Endometrial microvascular endothelial cells (primary cell): Measurements from ENCODE around the gene DUSP6. TPM values are rescaled to one million over a fixed set of nuclear protein-coding genes. Genes with fewer than 3 reads are reported as not detected.

Experiments used
- in situ Hi-C: cut with HindIII; loops from 2 replicates; pipeline ENCODE4 v1.10.0; 2017; ENCODE audit warnings: low sequenced_read_pairs, low pct_unique_long_range_greater_than_20kb; ENCODE audit errors: inconsistent ontology term
- total RNA-seq: library from RNA; depleted of rRNA; stranded (reverse); fragments of >200 nt; gene quantifications from one replicate; pipeline ENCODE4 v1.2.3, GENCODE V29; 2015; ENCODE audit errors: inconsistent ontology term

The DUSP6 gene
- total RNA-seq, 1 donor from 2014 or later = 159 TPM

DNA sequence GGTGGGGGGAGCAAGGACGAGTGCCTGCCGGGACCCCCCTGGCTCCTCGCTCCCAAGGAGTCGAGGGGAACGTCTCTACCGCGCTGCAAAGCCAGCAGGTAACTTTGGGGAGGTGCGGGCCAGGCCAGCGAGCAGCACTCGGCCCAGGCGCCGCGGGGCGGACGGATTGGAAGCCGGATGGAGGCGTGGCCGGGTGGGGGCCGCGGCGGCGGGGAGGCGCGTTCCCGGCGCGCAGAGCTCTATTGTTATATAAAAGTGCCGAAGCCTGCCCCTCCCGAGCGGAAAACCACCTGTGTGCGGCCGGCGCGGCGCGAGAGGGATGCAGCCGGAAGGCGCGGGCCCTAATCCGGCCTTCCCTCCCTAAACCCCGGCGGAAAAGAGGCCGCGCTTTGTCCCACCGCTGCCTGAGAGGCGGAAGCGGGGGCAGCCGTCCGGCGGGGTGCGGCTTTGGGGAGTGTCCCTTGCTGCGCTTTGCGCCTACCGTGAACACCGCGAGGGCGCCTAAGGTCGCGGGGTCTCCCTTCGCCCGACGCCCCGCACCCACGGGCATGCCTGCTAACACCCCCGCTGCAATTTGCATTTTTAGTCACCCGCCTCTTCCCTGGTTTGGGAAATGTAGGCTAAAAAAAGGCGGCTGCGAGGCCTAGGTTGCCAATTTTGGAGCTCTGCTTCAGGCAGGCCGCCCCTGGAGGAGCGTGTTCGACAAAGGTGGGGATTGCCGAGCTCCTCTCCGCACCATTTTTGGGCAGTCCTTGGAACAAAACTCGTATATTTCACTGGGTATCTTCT lies 1.7 kb upstream of the DUSP6 start:
- in situ Hi-C loops = no loop called here

- in situ Hi-C loops = no loop called here
Observed at GRCh38 chr12:89353188-89353822, 1.0 kb upstream of the DUSP6 start.

DNA sequence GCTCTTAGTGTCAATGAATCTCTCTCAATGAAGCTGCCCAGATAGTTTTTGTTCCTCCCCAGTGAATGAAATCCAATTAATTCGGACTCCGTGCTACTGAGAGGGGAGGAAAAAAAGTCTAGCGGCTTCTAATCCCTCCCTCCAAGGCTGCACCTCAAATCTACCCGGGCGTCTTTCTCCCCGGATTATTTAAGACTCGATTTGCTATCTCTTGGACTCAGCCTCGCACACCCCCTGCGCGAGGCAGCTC lies 134 bp downstream of the DUSP6 start:
- in situ Hi-C loops = no loop called here

DNA sequence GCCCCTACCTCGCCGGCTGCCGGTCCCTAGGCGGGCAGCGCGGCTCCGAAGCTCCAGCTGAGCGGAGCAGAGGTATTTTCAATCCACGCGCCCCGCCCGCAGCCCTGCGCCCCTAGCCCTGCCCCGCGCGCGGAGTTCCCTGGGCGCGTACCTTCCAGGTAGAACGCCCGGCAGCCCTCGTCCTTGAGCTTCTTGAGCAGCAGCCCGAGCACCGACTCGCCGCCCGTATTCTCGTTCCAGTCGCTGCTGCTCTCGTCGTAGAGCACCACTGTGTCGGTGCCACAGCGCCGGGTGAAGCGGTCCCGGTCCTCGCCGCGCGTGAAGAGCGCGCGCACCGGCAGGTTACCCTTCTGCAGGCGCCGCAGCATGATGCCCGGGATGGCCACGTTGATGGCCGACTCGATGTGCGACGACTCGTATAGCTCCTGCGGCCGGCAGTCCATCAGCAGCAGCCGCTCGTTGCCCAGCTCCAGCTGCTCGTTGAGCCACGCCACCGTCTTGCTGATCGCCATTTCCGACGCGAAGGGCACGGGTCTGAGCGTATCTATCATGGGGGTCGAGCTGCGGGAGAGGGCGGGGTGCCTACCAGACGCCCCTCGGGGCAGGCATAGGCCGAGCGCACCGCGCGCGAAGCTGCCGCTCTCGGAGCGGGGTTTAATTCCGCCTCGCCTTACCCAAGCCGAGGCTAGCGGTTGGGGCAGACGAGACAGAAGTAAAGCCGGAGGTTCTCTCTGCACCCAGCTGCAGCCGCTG lies 636 bp downstream of the DUSP6 start:
- in situ Hi-C loops = no loop called here

DNA sequence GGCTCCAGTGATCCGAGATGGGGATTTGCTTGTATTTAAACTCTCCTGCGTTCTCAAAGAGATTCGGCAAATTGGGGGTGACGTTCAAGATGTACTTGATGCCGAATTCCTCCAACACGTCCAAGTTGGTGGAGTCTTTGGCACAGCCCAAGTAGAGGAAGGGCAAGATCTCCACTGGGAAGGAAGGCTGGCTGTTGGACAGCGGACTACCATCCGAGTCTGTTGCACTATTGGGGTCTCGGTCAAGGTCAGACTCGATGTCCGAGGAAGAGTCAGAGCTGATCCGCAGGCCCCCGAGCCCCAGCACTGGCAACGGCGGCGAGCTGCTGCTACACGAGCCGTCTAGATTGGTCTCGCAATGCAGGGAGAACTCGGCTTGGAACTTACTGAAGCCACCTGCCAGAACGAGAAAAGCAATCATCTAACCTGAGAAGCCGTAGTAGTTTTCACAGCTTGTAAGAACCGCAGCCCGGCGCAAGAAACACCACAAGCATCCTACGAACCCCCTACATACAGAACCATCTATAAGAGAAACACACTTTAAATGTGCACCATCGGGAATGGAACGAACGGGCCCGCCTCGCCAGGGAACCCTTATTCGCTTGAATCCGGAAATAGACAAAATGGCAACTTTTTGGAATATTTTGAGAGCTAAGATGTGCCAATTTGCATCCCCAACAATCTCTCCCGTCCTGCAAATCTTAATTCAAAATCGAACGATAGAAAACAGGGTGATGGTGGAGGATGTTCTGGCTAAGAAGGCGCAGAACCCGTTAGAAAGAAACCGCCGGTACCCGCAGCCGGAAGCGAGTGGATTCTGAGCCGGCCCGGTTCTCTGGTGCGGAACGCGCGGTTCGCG lies 1.4 kb downstream of the DUSP6 start:
- in situ Hi-C loops = no loop called here

DNA sequence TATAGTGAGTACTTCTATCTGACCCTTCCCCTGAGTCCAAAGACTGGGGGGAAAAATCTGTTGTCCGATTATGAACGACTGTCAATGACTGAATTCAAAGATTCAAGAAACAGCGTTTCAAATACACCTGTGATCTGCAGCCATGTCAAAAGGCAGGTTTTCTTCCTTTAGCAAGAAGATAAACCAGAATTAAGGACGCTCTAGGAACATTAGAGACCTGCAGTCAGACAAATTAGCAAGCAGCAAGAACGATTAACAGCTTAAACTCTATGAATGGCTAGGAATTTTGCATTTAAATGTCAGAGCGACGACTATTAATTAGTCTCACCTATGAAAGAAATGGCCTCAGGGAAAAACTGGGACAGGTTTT lies 2.1 kb downstream of the DUSP6 start:
- in situ Hi-C loops = no loop called here

- in situ Hi-C loops = loop anchor here (10.0 to 25.0 kb wide), 3 partner anchors 95 to 263 kb away; no protein-coding TSS in a partner anchor
Observed at GRCh38 chr12:89349814-89350213, 2.5 kb downstream of the DUSP6 start.

DNA sequence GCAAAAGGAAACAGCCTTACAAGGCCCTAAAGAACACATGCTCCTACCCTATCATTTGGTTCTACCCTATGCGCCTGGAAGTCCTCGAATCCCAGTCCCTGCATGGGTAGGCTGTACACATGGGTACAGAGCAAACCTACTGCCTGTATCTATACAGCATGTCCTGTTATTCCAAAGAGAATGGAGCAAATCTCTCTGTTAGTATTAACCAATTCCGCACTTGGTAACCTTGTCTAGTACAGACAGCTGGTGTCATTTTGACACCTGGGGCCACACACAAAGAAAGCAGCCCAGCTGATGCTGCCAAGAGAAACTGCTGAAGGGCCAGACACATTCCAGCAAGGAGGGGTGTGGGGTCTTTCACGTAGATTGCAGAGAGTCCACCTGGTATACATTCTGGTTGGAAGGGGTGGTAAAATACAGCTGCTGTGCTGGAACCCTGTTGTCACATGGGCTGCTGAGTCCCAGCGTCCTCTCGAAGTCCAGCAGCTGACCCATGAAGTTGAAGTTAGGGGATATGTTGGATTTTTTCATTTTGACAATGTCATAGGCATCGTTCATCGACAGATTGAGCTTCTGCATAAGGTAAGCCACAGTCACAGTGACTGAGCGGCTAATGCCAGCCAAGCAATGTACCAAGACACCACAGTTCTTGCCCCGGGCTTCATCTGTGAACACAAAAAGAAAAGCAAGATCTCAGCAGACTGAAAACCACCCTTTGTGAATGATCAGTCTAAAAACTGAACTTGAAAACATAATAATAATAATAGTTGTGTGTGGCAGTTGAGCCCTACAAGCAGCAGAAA lies 3.2 kb downstream of the DUSP6 start:
- in situ Hi-C loops = loop anchor here (10.0 to 25.0 kb wide), 3 partner anchors 94 to 262 kb away; no protein-coding TSS in a partner anchor

GRCh38 chr12:89347325-89347829 lies 4.9 kb downstream of the DUSP6 start:
- in situ Hi-C loops = loop anchor here (10.0 to 25.0 kb wide), 3 partner anchors 93 to 260 kb away; no protein-coding TSS in a partner anchor

DNA sequence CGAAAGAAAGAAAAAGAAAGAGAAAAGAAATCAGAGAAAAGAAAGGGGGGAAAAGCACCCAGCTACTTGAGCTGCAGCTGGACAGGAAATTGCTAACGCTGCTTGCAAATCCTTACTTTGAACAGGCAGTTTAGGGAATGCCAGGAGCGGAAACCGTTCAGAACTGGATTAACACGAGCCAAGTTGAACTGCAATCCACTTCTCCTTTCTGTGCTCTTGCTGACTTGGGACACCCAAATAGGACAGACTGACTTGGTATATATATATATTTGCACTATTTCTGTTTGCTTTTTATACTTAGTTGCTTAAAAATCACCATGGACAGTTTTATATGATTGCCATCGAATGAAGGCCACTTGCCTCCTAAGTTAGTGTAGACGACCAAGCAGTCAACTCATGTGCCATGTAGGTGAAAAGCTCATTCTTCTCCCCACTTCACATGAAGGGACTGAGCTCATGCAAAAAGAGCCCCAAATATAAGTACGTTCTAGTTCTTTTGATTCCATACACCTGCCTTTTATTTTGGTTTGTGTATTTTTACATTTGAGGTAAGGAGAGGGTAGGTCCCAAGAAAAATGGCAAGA lies 5.5 kb downstream of the DUSP6 start:
- in situ Hi-C loops = loop anchor here (10.0 to 25.0 kb wide), 3 partner anchors 92 to 260 kb away; no protein-coding TSS in a partner anchor

DNA sequence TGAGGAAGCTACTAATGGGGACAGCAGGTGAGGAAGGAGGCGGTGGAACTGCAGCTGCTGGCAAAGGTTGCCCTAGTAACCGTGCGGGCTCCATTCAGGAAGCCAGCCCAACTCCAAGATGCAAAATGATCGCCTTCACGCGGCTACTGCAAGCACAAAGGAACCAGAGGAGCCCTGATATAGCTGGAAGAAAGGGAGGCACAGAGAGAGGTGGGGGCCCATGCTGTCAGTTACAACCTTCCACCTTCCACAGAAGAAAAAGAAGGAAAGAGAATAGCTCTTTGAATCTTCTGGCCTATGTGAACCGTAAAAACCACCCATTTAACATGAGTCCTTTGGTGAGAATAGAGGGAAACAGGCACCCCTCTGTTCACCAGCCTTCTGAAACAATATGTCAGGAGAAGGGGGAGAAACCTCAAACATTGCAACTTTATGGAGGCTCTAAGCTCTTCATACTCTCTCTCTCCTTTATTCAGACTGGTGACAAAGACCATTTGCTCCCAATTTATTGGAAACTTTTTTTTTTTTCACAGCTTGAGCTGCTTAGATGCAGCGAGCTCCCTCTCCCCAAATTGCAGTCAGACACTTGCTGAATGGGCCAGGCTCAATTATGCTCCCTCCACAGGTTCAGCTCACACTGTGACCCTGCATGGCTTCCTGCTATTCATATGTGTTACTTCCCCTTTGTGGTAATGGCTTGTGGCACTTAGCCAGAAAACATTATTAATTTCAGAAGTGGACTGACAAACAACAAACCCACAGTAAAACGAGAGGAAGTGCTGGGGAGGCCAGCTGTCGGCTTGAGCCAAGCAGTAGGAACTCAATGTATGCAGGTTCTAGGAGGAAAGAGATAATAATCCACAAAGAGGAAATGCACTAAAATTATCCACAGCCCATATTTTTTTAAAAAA lies 6.2 kb downstream of the DUSP6 start:
- in situ Hi-C loops = loop anchor here (10.0 to 25.0 kb wide), 3 partner anchors 91 to 259 kb away; no protein-coding TSS in a partner anchor

DNA sequence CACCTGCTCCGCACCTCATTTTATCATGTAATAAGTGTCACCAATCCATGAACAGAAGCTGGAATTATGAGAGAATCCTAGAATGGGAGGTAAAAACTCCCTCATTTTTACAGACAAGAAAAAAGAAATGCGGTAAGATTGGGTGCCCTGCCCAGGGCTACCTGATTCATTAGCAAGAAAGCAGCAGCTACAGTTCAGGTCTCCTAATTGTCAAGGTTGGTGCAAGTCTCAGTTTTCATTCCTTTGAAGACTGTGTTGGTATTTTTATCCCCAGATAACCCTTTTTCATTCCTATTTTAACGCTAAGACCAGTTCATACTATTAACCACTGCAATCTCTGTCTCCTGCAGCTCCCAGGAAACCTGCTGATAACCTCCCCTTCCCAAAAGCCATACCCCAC lies 6.9 kb downstream of the DUSP6 start:
- in situ Hi-C loops = loop anchor here (10.0 to 25.0 kb wide), 3 partner anchors 91 to 258 kb away; no protein-coding TSS in a partner anchor

DNA sequence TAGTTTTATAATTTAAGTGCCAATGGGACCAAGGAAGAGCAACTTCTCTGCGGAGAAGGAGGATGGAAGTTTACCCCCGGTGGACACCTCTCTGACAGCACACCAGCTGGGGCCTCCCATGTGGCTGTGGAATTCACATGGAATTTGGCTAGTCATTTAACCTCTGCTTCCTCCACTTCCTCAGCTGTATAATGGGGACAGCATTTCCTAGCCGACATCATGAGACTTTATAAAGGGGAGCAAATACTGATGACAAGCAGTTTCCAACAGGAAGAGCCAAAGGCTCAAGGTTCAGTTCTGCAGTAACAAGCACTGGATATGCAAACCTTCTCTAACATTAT lies 7.5 kb downstream of the DUSP6 start:
- in situ Hi-C loops = loop anchor here (10.0 to 25.0 kb wide), 3 partner anchors 90 to 258 kb away; no protein-coding TSS in a partner anchor

DNA sequence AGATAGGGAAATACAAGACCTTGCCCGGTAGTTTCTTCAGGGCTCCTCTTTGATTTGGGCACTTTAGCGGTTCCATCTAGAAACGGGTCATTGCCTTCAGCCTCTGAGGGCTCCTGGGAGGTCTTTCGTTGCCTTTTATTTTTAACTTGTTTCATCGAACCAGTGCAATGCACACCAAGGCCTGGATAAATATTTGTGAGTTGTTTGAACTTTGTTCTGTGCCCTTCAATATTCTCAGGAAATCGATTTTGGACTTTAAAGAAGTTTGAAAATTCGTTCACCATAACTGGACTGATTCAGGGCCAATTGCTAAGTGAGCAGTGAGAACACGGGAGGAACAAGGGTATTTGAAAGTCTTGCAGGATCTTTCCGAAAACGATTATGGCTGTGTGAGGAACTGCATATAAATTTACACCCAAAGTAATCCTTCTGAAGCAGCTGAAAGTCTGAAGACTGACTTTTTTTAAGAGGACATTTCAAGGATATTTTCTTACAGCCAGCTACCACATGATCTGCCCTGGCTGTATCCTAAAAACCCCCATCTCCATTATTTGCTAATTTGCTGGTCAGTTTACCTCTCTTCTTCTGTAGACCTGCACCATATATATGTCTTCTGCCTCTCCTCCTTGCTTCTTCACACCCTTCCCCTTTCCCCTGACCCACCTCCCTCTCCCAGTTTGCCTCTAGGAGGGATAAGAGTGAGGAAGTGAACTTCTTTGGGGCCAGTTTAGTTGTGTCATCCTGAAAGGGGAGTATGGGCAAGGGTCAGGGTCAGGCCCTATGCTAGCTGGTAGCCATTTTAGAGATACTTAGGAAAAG lies 8.0 kb downstream of the DUSP6 start:
- in situ Hi-C loops = loop anchor here (10.0 to 25.0 kb wide), 3 partner anchors 89 to 257 kb away; no protein-coding TSS in a partner anchor

- in situ Hi-C loops = loop anchor here (10.0 to 25.0 kb wide), 3 partner anchors 88 to 256 kb away; no protein-coding TSS in a partner anchor
Observed at GRCh38 chr12:89343127-89343526, 9.2 kb downstream of the DUSP6 start.

DNA sequence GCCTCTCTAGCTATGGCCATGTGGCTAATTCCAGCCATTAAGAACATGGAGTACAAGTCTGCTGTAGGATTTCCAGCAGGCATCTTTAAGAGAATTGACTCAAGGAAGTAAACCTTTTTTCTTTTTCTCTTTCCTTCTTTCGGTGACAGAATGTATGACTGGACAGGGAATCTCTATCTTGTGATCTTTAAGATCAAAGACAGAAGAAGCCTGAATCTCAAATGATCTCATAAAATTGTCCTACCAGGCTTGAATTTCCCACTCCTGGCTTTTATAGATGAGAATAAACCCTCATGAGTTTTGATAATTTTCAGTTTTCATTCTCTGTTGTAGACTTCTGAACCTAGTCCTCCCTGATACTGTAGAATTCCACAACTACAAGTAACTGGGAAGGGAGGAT lies 11.4 kb downstream of the DUSP6 start:
- in situ Hi-C loops = loop anchor here (10.0 to 25.0 kb wide), 3 partner anchors 86 to 254 kb away; no protein-coding TSS in a partner anchor
